SH-SY5Y (cell line): Measurements from ENCODE around the gene GAB2.

Source experiments
- GATA2 ChIP-seq: IDR thresholded peaks from 2 replicates; pipeline ENCODE4 v1.6.1; 2011; ENCODE audit warnings: mild to moderate bottlenecking, low read depth, low read length
- GATA3 ChIP-seq: IDR thresholded peaks from 2 replicates; pipeline ENCODE4 v1.6.1; 2011; ENCODE audit warnings: low read depth, mild to moderate bottlenecking, low read length, moderate library complexity

GAB2 gene

DNA sequence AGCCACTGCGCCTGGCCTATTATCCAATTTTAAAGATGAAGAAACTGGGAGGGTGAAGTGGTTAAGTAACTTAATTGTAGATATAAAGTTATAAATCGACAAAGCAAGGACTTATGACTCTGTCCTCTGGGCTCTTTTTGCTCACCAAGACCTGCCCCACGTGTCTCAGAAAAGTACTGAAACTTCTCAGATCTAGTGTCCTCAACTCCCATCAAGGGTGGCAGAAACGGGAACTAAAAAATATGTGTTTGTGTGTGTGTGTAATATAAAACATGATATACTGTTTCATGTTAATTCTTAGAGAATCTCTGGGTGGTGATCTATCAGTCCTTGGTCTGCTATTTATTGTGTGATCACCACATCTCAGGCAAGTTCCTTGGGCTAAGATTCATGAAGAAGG lies 104.9 kb downstream of the GAB2 start:
- TF ChIP-seq GATA3 (no peak), GATA2 (no peak)

DNA sequence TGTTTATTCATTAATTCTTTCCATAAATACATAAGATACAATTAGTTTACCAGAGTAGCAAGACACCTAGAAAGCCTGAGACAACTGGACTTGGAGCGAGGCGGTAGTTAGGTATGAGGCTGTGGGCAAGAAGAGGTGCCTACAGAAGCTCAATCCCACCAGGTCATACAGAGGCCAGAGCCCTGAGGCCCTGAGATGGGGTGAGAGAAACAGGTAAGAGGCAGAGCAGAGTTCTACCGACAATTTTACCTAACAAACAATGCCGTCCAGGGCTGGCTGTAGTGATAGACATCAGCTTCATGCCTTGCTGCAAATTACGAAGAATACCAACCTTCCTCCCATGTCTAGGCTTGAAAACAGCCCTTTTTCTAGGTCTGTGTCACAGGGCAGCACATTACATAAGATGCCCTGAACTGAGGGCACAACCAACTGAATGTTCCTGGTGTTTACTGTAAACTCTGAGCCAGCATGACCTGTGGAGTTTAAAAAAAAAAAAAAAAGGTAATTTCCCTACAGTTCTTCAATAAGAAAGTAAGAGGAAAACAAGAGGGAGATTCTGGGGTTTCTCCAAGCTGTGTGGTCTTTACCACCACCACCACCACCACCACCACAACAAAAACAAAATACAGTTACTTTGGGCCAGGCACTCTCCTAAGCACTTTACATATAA lies 105.8 kb downstream of the GAB2 start:
- no peak for TF ChIP-seq GATA3
- TF ChIP-seq GATA2: no peak

DNA sequence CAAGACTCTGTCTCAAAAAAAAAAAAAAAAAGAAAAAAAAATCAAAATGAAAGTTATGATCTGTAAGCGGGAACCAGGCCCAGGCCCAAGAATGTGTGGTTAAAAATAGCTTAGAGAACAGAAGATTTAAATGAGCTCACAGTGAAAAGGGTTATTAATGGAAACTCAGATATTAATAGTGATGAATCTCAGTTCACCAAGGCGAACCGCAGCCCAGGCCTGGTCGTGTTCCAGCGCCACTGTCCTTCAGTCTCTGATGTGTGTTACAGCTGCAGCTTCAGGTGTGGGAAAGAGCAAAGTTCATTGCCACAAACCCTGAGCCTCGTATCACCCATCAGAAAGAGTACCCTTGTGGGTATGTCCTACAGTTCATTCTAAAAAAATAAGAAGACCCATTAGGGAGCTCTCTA lies 107.1 kb downstream of the GAB2 start:
- TF ChIP-seq GATA3 (no peak), GATA2 (no peak)

DNA sequence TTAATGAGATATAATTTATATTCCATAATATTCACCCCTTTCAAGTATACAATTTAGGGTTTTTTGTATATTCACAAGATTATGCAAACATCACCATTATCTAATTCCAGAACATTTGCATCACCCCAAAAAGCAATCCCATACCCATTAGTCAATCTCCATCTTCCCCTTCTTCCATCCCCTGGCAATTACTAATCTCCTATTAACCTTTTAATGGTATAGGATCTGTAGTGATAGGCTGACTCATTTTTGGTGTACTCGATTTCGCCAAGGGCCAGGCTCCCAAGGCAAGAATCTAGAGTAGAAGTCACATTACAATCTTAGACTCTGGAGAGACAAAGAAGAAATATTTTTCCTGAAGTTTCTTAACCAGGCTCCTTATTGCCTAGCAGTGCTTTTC lies 113.4 kb downstream of the GAB2 start:
- TF ChIP-seq GATA2 (no peak), GATA3 (no peak)

DNA sequence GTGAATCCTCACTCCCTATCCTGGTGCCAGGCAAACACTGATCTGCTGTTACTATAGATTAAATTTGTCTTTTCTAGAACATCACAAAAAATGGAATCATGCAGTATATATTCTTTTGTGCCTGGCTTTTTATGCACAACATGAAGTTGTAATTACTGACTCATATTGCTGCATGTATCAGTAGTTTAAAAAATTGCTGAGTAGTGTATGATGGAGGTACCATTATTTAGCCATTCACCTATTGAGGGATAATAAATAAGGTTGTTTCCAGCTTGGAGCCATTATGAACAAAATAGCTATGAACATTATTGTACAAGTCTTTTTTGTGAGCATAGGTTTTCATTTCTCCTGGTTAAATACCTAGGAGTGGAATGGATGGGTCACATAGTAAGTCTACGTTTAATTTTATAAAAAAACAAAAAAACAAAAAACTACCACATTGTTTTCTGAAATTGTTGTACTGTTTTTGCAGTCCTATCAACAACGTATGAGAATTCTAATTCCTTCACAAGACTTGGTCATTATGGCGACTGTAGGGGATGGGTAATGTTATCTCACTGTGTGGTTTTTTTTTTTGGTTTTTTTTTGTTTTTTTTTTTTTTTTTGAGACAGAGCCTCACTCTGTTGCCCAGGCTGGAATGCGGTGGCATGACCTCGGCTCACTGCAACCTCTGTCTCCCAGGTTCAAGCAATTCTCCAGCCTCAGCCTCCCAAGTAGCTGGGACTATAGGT lies 117.3 kb downstream of the GAB2 start:
- no peak for TF ChIP-seq GATA2
- TF ChIP-seq GATA3: no peak

DNA sequence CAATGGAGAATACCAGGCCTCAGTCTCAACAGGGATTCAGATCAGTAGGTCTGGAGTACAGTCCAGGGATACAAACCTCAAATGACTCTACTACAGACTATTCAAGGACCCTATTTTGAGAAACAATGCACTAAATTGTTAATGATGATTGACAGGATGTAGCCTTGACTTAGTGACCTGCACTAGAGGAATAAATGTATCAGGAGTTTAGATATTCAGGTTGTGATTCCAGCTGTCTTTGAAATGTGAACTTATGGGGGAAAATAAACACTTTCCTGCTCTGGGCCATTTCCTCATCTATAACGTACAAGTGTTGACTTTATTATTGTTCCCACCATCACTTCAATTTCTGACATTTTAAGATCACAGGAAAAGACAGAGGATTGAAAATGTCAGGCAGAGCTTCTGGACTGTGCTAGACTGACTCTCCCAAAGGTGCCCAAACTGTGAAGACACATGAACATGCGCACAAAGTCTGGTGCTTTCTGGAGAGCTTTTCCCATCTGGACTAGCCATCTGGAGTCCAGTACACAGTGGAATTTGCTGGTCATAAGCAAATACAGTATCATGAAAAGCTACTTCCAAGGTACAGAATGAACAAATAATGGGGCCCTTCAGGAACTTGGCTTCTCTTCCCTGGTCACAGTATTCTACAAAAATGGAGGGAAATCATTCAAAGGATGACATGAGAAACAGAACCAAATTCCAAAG lies 118.5 kb downstream of the GAB2 start:
- TF ChIP-seq GATA2 (no peak), GATA3 (no peak)

DNA sequence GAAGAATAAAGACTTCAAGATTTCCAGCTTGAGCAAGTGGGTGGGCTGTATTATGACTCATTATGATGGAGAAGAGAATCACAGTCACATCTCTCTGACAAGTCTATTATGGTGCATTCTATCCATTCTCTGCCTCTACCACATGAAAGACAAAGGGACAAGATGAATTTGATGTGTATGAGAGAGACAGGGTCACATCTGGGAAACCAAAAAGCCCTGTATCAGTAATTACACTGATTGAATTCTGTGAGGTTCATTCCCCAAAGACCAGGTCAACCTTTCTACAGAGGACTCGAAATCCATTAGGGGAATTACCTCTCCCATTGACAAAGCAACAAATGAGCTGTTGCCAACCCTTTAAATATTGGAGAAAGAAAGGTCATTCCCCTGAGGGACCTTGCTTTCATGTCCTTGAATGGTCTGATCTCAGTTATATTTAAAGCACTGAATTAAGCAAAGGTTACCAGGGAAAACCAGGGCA lies 119.3 kb downstream of the GAB2 start:
- TF ChIP-seq GATA3: no peak
- no peak for TF ChIP-seq GATA2

DNA sequence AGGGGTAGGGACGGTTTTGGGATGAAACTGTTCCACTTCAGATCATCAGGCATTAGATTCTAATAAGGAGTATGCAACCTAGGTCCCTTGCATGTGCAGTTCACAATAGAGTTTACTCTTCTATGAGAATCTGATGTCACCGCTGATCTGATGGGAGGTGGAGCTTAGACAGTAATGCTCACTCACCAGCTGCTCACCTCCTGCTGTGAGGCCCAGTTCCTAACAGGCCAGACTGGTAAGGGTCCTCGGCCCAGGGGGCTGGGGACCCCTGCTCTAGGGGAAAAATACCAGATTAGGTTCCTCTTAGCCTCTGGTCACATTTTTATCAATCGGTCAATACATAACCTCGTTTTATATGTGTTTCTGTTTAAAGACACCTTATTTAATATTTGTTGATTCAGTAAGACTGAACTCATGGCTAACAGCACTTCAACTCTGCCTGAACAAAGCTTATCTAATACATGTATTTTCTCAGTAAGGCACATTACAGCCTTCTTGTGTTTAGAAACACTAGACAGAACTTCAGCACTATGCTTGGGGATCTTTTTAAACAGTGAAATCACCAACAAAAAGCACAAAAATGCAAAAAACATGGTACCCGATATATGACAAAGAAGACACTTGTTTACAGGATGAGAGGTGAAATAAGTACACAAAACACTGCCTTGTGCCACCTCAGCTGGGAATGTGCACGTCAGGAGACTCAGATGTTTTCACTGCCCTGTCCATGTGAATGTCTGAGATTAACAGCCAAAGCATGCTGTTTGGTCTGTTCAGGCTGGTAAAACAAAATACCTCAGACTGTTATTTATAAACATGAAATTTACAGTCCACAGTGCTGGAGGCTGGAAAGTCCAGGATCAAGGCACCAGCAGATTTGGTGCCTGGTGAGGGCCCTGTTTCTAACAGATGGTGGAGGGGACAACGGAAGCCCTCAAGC lies 121.4 kb downstream of the GAB2 start:
- TF ChIP-seq GATA2 (no peak), GATA3 (no peak)

DNA sequence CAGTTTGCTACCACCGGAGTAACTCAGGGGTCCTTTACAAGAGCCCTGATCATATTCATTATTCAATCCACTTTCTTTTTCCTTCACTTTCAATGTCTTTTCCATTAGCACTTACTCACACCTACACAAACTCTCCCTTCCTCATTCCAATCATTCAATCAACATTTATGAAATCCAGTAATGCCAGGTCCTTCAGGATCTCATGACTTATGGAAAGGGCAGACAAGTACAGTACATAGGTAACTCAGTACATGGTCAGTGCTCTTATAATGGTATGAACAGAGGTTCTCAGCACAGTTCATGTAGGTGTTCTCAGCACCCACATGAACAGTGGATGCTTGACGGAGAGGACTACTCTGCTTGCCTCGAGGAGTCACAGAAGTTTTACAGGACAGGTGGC lies 122.3 kb downstream of the GAB2 start:
- TF ChIP-seq GATA3 (no peak), GATA2 (no peak)

DNA sequence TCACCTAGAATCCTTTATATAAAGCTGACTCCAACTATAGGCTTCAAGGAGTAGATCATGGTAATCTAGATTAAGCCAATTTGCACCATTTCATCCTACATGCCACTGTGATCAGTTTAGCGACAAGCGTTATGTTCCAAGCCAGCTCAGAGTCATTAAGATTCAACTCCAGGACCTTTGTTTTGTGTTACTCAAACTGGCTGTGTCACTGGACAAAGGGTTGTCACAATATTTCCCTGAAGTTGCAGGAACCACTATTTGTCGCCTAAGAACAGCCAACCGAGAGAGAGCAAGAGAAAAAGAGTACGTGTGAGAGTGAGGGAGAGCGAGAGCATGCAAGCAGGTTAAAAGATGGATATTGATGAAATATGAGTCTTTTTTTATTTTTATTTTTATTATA lies 124.1 kb downstream of the GAB2 start:
- TF ChIP-seq GATA2 (no peak), GATA3 (no peak)

DNA sequence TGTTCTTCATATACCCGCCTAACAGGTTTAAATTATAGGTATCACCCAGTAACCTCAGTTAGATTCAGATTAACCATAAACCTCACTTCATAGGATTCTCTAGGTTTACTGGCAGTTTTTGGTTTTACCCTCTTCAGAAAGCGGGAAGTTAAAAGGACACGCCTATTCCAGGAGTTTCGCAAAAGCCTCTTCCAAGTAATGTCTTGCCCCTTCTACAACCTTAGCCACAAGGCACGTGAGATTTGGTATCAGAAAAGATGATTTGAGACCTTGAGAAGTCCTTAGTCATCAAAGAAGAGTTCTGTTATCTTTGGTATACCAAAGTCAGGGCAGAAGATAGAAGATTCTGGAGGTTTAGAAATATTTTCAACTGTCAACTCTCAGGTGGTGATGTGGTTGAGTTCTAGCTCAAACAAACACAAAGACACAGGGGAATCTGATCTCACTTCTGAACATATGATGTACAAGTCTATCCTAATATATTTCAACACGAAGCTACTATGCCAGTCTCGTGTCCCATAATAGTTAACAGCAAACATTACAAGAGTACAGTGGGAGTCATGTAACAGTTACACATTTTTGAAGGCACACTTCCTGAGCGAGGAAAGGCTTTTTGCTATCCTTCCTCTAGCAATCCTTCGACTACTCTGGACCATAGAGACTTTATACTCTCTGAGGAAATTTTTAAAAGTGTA lies 125.4 kb downstream of the GAB2 start:
- TF ChIP-seq GATA3 (no peak), GATA2 (no peak)

DNA sequence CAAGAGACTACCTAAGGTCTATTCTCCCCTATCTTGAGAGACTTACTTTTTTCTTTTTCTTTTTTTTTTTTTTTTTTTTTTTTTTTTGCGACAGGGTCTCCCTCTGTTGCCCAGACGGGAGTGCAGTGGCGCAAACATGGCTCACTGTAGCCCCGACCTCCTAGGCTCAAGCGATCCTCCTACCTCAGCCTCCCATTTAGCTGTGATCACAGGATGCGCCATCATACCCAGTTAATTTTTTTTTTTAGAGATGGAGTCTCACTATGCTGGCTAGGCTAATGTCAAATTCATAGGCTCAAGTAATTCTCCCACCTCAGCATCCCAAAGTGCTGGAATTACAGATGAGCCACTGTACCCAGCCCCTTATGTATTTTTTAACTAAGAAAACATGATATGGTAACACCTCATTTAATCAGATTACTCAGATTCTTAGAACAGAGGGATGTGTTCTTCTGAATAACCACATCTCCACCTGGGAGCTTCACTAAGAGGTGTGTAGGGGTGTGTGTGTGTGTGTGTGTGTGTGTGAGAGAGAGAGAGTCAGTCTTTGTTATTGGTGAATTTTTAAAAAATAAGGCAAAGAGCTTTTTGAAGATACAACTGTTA lies 126.0 kb downstream of the GAB2 start:
- no peak for TF ChIP-seq GATA2
- TF ChIP-seq GATA3: no peak
